A673 (cell line): Measurements from ENCODE around the gene TAS1R1. TPM values are rescaled to one million over a fixed set of nuclear protein-coding genes. Genes with fewer than 3 reads are reported as not detected.

Experiments
- Bru-seq: library from RNA; stranded (reverse); fragments of 400-500 nt; gene quantifications from one replicate; lab custom pipeline; 2021; lab: Mats Ljungman, UMichigan
- BruChase-seq, 2 experiments: library from RNA; stranded (reverse); fragments of 400-500 nt; gene quantifications; one replicate each; lab custom pipeline; 2021; lab: Mats Ljungman, UMichigan
- BruUV-seq: library from RNA; stranded (reverse); fragments of 400-500 nt; replicated peaks from 2 replicates; lab custom pipeline; 2021; lab: Mats Ljungman, UMichigan
- CTCF ChIA-PET: fragments of 300-600 bp; sonication (Branson Sonifier 250); formaldehyde crosslinking; loops from one replicate; lab custom pipeline; 2022; ENCODE audit warnings: antibody characterized with exemption; lab: Charles Lee
- POLR2A ChIA-PET: fragments of 300-600 bp; sonication (Branson Sonifier 250); formaldehyde crosslinking; loops from one replicate; lab custom pipeline; 2022; ENCODE audit warnings: antibody characterized with exemption; ENCODE audit not compliant: low non-redundant PET; lab: Charles Lee
- DNase-seq: peaks from one replicate; pipeline ENCODE4 v3.0.0-alpha.2; 2015; ENCODE audit warnings: low spot score
- H3K27ac ChIP-seq: fragments of 200-600 bp; sonication (generic); 2 replicates; pipeline ENCODE4 v1.5.1; 2016; ENCODE audit warnings: mixed run types, low read depth, mild to moderate bottlenecking, mixed read lengths, antibody characterized with exemption, low read length; ENCODE audit not compliant: poor library complexity, severe bottlenecking
- H3K27me3 ChIP-seq: fragments of 200-600 bp; sonication (generic); replicated peaks from 2 replicates; pipeline ENCODE4 v1.6.1; 2017; ENCODE audit warnings: mixed run types, low read depth, mild to moderate bottlenecking, mixed read lengths, antibody characterized with exemption, low read length; ENCODE audit not compliant: insufficient read depth, poor library complexity
- H3K36me3 ChIP-seq: fragments of 200-600 bp; sonication (generic); 2 replicates; pipeline ENCODE4 v1.6.1; 2016; ENCODE audit warnings: mixed run types, mild to moderate bottlenecking, mixed read lengths, antibody characterized with exemption, low read length; ENCODE audit not compliant: insufficient read depth, poor library complexity, severe bottlenecking
- H3K4me1 ChIP-seq: fragments of 200-600 bp; sonication (generic); 2 replicates; pipeline ENCODE4 v1.6.1; 2017; ENCODE audit warnings: mixed run types, mild to moderate bottlenecking, mixed read lengths, antibody characterized with exemption, low read length; ENCODE audit not compliant: insufficient read depth, poor library complexity, severe bottlenecking
- H3K4me3 ChIP-seq: fragments of 200-600 bp; sonication (generic); 2 replicates; pipeline ENCODE4 v1.5.1; 2016; ENCODE audit warnings: low read depth, mixed run types, mild to moderate bottlenecking, mixed read lengths, low read length; ENCODE audit not compliant: poor library complexity, severe bottlenecking
- H3K9me3 ChIP-seq: fragments of 200-600 bp; sonication (generic); 2 replicates; pipeline ENCODE4 v1.6.1; 2016; ENCODE audit warnings: mixed run types, low read depth, mild to moderate bottlenecking, mixed read lengths, antibody characterized with exemption, low read length; ENCODE audit not compliant: poor library complexity, severe bottlenecking
- EZH2 ChIP-seq: fragments of 200-600 bp; sonication (generic); IDR thresholded peaks from 2 replicates; pipeline ENCODE4 v1.6.1; 2017; ENCODE audit warnings: borderline replicate concordance, low read depth, mild to moderate bottlenecking, mixed read lengths, antibody characterized with exemption, low read length; ENCODE audit not compliant: poor library complexity, severe bottlenecking
- intact Hi-C: fragments of 100-400 bp; cut with micrococcal nuclease; formaldehyde crosslinking; loops from one replicate; pipeline ENCODE4 v1.10.0; 2022; ENCODE audit not compliant: unreplicated experiment
- long read RNA-seq: library from polyadenylated mRNA; stranded (forward); transcript quantifications from one replicate; pipeline ENCODE4 v2.0.0, GENCODE V29; 2022
- total RNA-seq: library from RNA; stranded (reverse); gene quantifications from 2 replicates; pipeline ENCODE4 v1.2.3, GENCODE V29; 2021
- TF ChIP-seq, protein P1 (sequence below): fragments of 300-800, 200-600 bp; sonication (generic); conservative IDR thresholded peaks from 2 replicates; pipeline ENCODE4 v1.5.1; 2017; ENCODE audit warnings: low read depth, mild to moderate bottlenecking, antibody characterized with exemption, low read length, moderate library complexity, mixed read lengths

Gene TAS1R1
- total RNA-seq, result not detected in 2 replicates
- percentile 3 among the genes with signal in this experiment for Bru-seq, nascent RNA
- BruChase-seq, experiment 1, labeled RNA remaining after a 2-hour chase, result percentile 11 among the genes with signal in this experiment
- percentile 7 among the genes with signal in this experiment for BruChase-seq, experiment 2, labeled RNA remaining after a 6-hour chase
- long read RNA-seq, result 0 reads

DNA sequence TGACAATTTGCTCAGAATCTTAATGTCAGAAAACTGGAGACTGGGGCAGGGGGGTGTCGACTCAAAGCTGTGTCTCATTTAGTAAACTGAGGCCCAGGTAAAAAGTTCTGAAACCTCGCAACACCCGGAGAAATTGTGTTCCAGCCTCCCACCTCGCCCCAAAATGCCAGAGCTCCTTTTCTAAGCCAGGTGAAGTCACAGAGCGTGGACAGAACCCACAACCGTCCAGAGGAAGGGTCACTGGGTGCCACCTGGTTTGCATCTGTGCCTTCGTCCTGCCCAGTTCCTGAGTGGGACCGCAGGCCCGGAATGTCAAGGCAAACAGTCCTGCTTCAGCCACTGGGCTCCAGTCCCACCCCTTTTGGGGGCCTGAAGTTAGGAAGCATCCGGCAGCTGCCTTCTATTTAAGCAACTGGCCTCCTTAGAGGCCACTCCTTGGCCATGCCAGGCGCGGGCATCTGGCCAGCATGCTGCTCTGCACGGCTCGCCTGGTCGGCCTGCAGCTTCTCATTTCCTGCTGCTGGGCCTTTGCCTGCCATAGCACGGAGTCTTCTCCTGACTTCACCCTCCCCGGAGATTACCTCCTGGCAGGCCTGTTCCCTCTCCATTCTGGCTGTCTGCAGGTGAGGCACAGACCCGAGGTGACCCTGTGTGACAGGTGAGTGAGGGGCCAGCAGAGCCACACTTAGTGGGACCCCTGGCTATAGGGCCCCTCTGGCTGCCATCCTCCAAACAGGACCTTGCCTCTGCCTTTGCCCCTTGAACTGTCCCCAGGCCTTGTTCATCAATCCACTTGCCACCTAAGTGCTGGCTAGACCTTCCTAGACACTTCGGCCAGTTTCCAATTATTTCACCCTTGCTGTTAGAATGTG lies at the start of gene TAS1R1:
Gene TAS1R1, plus strand, starts transcription at position 401 of the 872 bp plus-strand sequence. Its CDS starts 67 bp downstream, at position 468.
- H3K36me3 ChIP-seq, result peaks cover 8% of the 10 kb centered on the region
- CTCF ChIA-PET, result interaction anchor here (2.0 kb wide), 1 partner anchor 25 kb away, joined by 5 read pairs; the partner anchor contains the start of gene ZBTB48
- intact Hi-C loops, result no loop called here
- peak within 1 kb of the TSS; percentile 92 for H3K27ac ChIP-seq
- POLR2A ChIA-PET, result no interaction called here
- H3K4me1 ChIP-seq, result peaks cover 4% of the 10 kb centered on the region
- H3K4me3 ChIP-seq, result peak within 1 kb of the TSS; percentile 99
- TF ChIP-seq EZH2, result no peak
- TF ChIP-seq, protein P1, sequence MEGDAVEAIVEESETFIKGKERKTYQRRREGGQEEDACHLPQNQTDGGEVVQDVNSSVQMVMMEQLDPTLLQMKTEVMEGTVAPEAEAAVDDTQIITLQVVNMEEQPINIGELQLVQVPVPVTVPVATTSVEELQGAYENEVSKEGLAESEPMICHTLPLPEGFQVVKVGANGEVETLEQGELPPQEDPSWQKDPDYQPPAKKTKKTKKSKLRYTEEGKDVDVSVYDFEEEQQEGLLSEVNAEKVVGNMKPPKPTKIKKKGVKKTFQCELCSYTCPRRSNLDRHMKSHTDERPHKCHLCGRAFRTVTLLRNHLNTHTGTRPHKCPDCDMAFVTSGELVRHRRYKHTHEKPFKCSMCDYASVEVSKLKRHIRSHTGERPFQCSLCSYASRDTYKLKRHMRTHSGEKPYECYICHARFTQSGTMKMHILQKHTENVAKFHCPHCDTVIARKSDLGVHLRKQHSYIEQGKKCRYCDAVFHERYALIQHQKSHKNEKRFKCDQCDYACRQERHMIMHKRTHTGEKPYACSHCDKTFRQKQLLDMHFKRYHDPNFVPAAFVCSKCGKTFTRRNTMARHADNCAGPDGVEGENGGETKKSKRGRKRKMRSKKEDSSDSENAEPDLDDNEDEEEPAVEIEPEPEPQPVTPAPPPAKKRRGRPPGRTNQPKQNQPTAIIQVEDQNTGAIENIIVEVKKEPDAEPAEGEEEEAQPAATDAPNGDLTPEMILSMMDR, result no peak
- no peaks in the 10 kb centered on the region for H3K9me3 ChIP-seq
- no peaks in the 10 kb centered on the region for H3K27me3 ChIP-seq
- BruUV-seq, result no TSS peak
- DNase-seq, result no peak

DNA sequence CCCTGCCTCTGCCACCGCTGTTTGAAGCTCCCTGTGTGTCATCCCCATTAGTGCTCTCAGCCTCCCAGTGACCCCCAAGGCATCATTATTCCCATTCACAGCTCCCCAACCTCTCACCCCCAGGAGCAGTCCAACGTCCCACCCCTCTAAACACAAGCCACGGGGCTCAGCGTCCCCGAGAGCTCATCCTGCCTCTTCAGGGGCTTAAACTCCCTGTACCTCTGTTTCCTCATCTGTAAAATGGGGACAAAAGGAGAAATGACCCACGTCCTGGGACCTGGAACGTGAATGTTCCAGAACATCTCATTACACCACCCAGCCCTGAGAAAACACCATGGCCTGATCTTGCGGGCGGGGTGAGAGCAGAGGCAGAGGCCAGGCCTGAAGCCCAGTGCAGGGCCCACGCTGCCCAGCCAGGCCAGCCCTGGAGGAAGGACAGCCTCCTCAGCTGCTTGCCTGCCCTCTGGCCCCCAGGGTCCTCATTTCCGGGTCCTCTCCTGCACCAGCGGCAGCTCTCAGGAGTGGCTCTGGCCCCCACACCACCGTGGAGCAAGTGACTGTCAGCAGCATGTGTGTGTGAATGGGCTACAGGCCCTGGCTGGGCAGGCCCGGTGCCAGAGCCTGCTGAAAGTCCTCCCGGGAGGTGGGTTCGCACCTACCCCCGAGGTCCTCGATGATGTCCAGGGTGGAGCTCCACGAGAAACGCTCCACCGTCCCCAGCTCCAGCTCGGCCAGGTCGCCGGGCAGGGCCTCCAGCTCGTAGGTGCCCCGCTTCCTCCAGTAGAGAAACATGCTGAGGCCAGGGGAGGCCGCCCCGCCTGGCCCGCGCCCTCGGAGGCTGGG lies 49.5 kb upstream of the TAS1R1 start:
- BruUV-seq, result no TSS peak
- intact Hi-C loops, result no loop called here
- H3K9me3 ChIP-seq, result no peaks in the 10 kb centered on the region
- POLR2A ChIA-PET, result no interaction called here
- CTCF ChIA-PET, result no interaction called here
- H3K4me3 ChIP-seq, result no peak overlapping the region
- TF ChIP-seq, protein P1, result no peak
- no peak for TF ChIP-seq EZH2
- H3K27ac ChIP-seq, result no peak overlapping the region
- DNase-seq, result no peak
- H3K36me3 ChIP-seq, result no peaks in the 10 kb centered on the region
- no peaks in the 10 kb centered on the region for H3K4me1 ChIP-seq
- H3K27me3 ChIP-seq, result no peaks in the 10 kb centered on the region
